Measurements from ENCODE around the gene A4GNT.
"Not testable (repeated sequence)": the region's sequence is repeated elsewhere in the genome, so short reads cannot be mapped to it uniquely, and the experiment has no call there.

The A4GNT gene

GRCh38 chr3:138089091-138089490 lies 43.1 kb downstream of the A4GNT start:
- TF ChIP-seq CTCF (IDR thresholded peaks at IDR 0.05), result no peak
- no peak overlapping the region for H3K4me2 ChIP-seq (ENCODE audit: low read length)
- H3K9me3 ChIP-seq (ENCODE audit: control insufficient read depth, low read length), result no peaks in the 10 kb centered on the region
- no peak overlapping the region for H3K4me3 ChIP-seq (ENCODE audit: low read depth, low read length)
- H3K79me2 ChIP-seq, result no peaks in the 10 kb centered on the region
- H3K36me3 ChIP-seq (ENCODE audit: control insufficient read depth, insufficient read depth, low read length), result no peaks in the 10 kb centered on the region
- no peak overlapping the region for H3K9ac ChIP-seq
- H3K27me3 ChIP-seq (ENCODE audit: control insufficient read depth, insufficient read depth, low read length), result no peaks in the 10 kb centered on the region
- no peak overlapping the region for H3K27ac ChIP-seq
- no peaks in the 10 kb centered on the region for H3K4me1 ChIP-seq
- no peak overlapping the region for H2AFZ ChIP-seq

GRCh38 chr3:138085745-138086144 lies 46.4 kb downstream of the A4GNT start:
- H3K36me3 ChIP-seq (ENCODE audit: control insufficient read depth, insufficient read depth, low read length); H3K27ac ChIP-seq; H3K9ac ChIP-seq: not testable (repeated sequence)

GRCh38 chr3:138084196-138084595 lies 48.0 kb downstream of the A4GNT start:
- Histone ChIP-seq H3K9ac (no peak overlapping the region), H3K4me3 (ENCODE audit: low read depth, low read length) (no peak overlapping the region), H3K79me2 (no peaks in the 10 kb centered on the region), H2AFZ (no peak overlapping the region), H3K4me1 (no peaks in the 10 kb centered on the region), H3K9me3 (ENCODE audit: control insufficient read depth, low read length) (no peaks in the 10 kb centered on the region), H3K27ac (no peak overlapping the region), H3K4me2 (ENCODE audit: low read length) (no peak overlapping the region), H3K36me3 (ENCODE audit: control insufficient read depth, insufficient read depth, low read length) (no peaks in the 10 kb centered on the region), H3K27me3 (ENCODE audit: control insufficient read depth, insufficient read depth, low read length) (no peaks in the 10 kb centered on the region)
- TF ChIP-seq CTCF (IDR thresholded peaks at IDR 0.05), result no peak

More at GRCh38 chr3:138085745-138086144, 46.4 kb downstream of the A4GNT start:
- H3K4me2 ChIP-seq (ENCODE audit: low read length); H3K4me1 ChIP-seq; H3K79me2 ChIP-seq; H3K4me3 ChIP-seq (ENCODE audit: low read depth, low read length); H3K27me3 ChIP-seq (ENCODE audit: control insufficient read depth, insufficient read depth, low read length); H2AFZ ChIP-seq; H3K9me3 ChIP-seq (ENCODE audit: control insufficient read depth, low read length): not testable (repeated sequence)

GRCh38 chr3:138082992-138083386 lies 49.2 kb downstream of the A4GNT start:
- no peak for TF ChIP-seq CTCF (IDR thresholded peaks at IDR 0.05)
- Histone ChIP-seq H3K4me2 (ENCODE audit: low read length) (no peak overlapping the region), H3K79me2 (no peaks in the 10 kb centered on the region), H3K27me3 (ENCODE audit: control insufficient read depth, insufficient read depth, low read length) (no peaks in the 10 kb centered on the region), H3K36me3 (ENCODE audit: control insufficient read depth, insufficient read depth, low read length) (no peaks in the 10 kb centered on the region), H3K9ac (no peak overlapping the region), H3K27ac (no peak overlapping the region), H2AFZ (no peak overlapping the region), H3K9me3 (ENCODE audit: control insufficient read depth, low read length) (no peaks in the 10 kb centered on the region), H3K4me1 (no peaks in the 10 kb centered on the region), H3K4me3 (ENCODE audit: low read depth, low read length) (no peak overlapping the region)

GRCh38 chr3:138082085-138082991 lies 49.9 kb downstream of the A4GNT start:
- no peaks in the 10 kb centered on the region for H3K27me3 ChIP-seq (ENCODE audit: control insufficient read depth, insufficient read depth, low read length)
- H3K4me1 ChIP-seq, result no peaks in the 10 kb centered on the region
- H3K79me2 ChIP-seq, result no peaks in the 10 kb centered on the region
- H3K4me3 ChIP-seq (ENCODE audit: low read depth, low read length), result no peak overlapping the region
- H3K9ac ChIP-seq, result no peak overlapping the region
- H3K27ac ChIP-seq, result no peak overlapping the region
- no peaks in the 10 kb centered on the region for H3K36me3 ChIP-seq (ENCODE audit: control insufficient read depth, insufficient read depth, low read length)
- no peak for TF ChIP-seq CTCF (IDR thresholded peaks at IDR 0.05)
- no peak overlapping the region for H3K4me2 ChIP-seq (ENCODE audit: low read length)
- H3K9me3 ChIP-seq (ENCODE audit: control insufficient read depth, low read length), result no peaks in the 10 kb centered on the region
- no peak overlapping the region for H2AFZ ChIP-seq
